HG03045 (cell line): ENCODE results near the gene RASGRP2.

Experiments
- ATAC-seq: cut with Tn5 transposase; IDR thresholded peaks from one replicate; pipeline ENCODE4 v1.9.1; 2021; ENCODE audit warnings: mild to moderate bottlenecking, moderate library complexity; ENCODE audit not compliant: unreplicated experiment

RASGRP2 gene

GRCh38 chr11:64698427-64698826 is 45.5 kb downstream of the RASGRP2 start:
- ATAC-seq = no peak

GRCh38 chr11:64697663-64698375 is 46.1 kb downstream of the RASGRP2 start:
- ATAC-seq = no peak

GRCh38 chr11:64696045-64696444 is 47.9 kb downstream of the RASGRP2 start:
- no peak for ATAC-seq

- ATAC-seq = no peak
These were observed 48.4 kb downstream of the RASGRP2 start for GRCh38 chr11:64695548-64695947.

- ATAC-seq = no peak
These were observed 49.0 kb downstream of the RASGRP2 start for GRCh38 chr11:64694821-64695365.

GRCh38 chr11:64694026-64694755 is 49.8 kb downstream of the RASGRP2 start:
- ATAC-seq = no peak

GRCh38 chr11:64692764-64693331 is 51.1 kb downstream of the RASGRP2 start:
- ATAC-seq = no peak

- no peak for ATAC-seq
These were observed 52.4 kb downstream of the RASGRP2 start for GRCh38 chr11:64691543-64691942.

GRCh38 chr11:64690235-64690634 is 53.7 kb downstream of the RASGRP2 start:
- no peak for ATAC-seq

- peak; percentile 57 for ATAC-seq
These were observed 55.4 kb downstream of the RASGRP2 start for GRCh38 chr11:64688534-64688982.

GRCh38 chr11:64687643-64688533 is 56.1 kb downstream of the RASGRP2 start:
- ATAC-seq = no peak

GRCh38 chr11:64687204-64687603 is 56.7 kb downstream of the RASGRP2 start:
- no peak for ATAC-seq

- ATAC-seq = no peak
These were observed 57.3 kb downstream of the RASGRP2 start for GRCh38 chr11:64686466-64687170.

GRCh38 chr11:64685536-64685935 is 58.4 kb downstream of the RASGRP2 start:
- no peak for ATAC-seq

GRCh38 chr11:64684357-64684756 is 59.6 kb downstream of the RASGRP2 start:
- no peak for ATAC-seq

GRCh38 chr11:64681171-64681570 is 62.8 kb downstream of the RASGRP2 start:
- ATAC-seq = no peak

GRCh38 chr11:64679846-64680245 is 64.1 kb downstream of the RASGRP2 start:
- ATAC-seq = no peak

- no peak for ATAC-seq
These were observed 66.4 kb downstream of the RASGRP2 start for GRCh38 chr11:64677441-64678023.
